Measurements from ENCODE around the gene VSTM5.

The VSTM5 gene

GRCh38 chr11:93842461-93842860, 8.0 kb downstream of the VSTM5 start:
- no peak for DNase-seq (ENCODE audit: low spot score)

GRCh38 chr11:93842034-93842433, 8.4 kb downstream of the VSTM5 start:
- no peak for DNase-seq (ENCODE audit: low spot score)

- no peak for DNase-seq (ENCODE audit: low spot score)
Measured at GRCh38 chr11:93841446-93841845, 9.0 kb downstream of the VSTM5 start.

GRCh38 chr11:93840981-93841380, 9.4 kb downstream of the VSTM5 start:
- DNase-seq (ENCODE audit: low spot score) = no peak

GRCh38 chr11:93840180-93840579, 10.2 kb downstream of the VSTM5 start:
- DNase-seq (ENCODE audit: low spot score) = no peak

GRCh38 chr11:93838967-93839366, 11.5 kb downstream of the VSTM5 start:
- no peak for DNase-seq (ENCODE audit: low spot score)

GRCh38 chr11:93832780-93833179, 17.6 kb downstream of the VSTM5 start:
- no peak for DNase-seq (ENCODE audit: low spot score)

GRCh38 chr11:93831343-93832127, 18.9 kb downstream of the VSTM5 start:
- no peak for DNase-seq (ENCODE audit: low spot score)

GRCh38 chr11:93829598-93829997, 20.8 kb downstream of the VSTM5 start:
- no peak for DNase-seq (ENCODE audit: low spot score)

- DNase-seq (ENCODE audit: low spot score) = no peak
Measured at GRCh38 chr11:93827363-93827762, 23.1 kb downstream of the VSTM5 start.

- no peak for DNase-seq (ENCODE audit: low spot score)
Measured at GRCh38 chr11:93823210-93823609, 27.2 kb downstream of the VSTM5 start.

- no peak for DNase-seq (ENCODE audit: low spot score)
Measured at GRCh38 chr11:93822359-93822758, 28.1 kb downstream of the VSTM5 start.

- DNase-seq (ENCODE audit: low spot score) = no peak
Measured at GRCh38 chr11:93821617-93822016, 28.8 kb downstream of the VSTM5 start.

GRCh38 chr11:93820847-93821246, 29.6 kb downstream of the VSTM5 start:
- no peak for DNase-seq (ENCODE audit: low spot score)

- no peak for DNase-seq (ENCODE audit: low spot score)
Measured at GRCh38 chr11:93819966-93820695, 30.3 kb downstream of the VSTM5 start.

GRCh38 chr11:93817426-93818348, 32.7 kb downstream of the VSTM5 start:
- DNase-seq (ENCODE audit: low spot score) = no peak

GRCh38 chr11:93814966-93815633, 35.3 kb downstream of the VSTM5 start:
- no peak for DNase-seq (ENCODE audit: low spot score)

- DNase-seq (ENCODE audit: low spot score) = no peak
Measured at GRCh38 chr11:93813974-93814373, 36.4 kb downstream of the VSTM5 start.

GRCh38 chr11:93807980-93808379, 42.4 kb downstream of the VSTM5 start:
- DNase-seq (ENCODE audit: low spot score) = no peak

GRCh38 chr11:93804879-93805278, 45.5 kb downstream of the VSTM5 start:
- no peak for DNase-seq (ENCODE audit: low spot score)

GRCh38 chr11:93801366-93801765, 49.1 kb downstream of the VSTM5 start:
- DNase-seq (ENCODE audit: low spot score) = no peak
